GM19324 (cell line): ENCODE results near the gene MAGED2.
"Not testable (repeated sequence)": the region's sequence is repeated elsewhere in the genome, so short reads cannot be mapped to it uniquely, and the experiment has no call there.

ENCODE experiments used
- ATAC-seq: cut with Tn5 transposase; IDR thresholded peaks from one replicate; pipeline ENCODE4 v1.9.1; 2021; ENCODE audit warnings: mild to moderate bottlenecking, moderate library complexity; ENCODE audit not compliant: unreplicated experiment, low FRiP score

The MAGED2 gene

GRCh38 chrX:54818221-54818620, 10.7 kb downstream of the MAGED2 start:
- no peak for ATAC-seq

GRCh38 chrX:54819201-54819600, 11.7 kb downstream of the MAGED2 start:
- no peak for ATAC-seq

- no peak for ATAC-seq
Measured at GRCh38 chrX:54820737-54821136, 13.2 kb downstream of the MAGED2 start.

GRCh38 chrX:54821310-54821709, 13.8 kb downstream of the MAGED2 start:
- ATAC-seq = no peak

- no peak for ATAC-seq
Measured at GRCh38 chrX:54824195-54824594, 16.6 kb downstream of the MAGED2 start.

GRCh38 chrX:54824722-54825121, 17.2 kb downstream of the MAGED2 start:
- no peak for ATAC-seq

- ATAC-seq = no peak
Measured at GRCh38 chrX:54825716-54826438, 18.3 kb downstream of the MAGED2 start.

- ATAC-seq = no peak
Measured at GRCh38 chrX:54826598-54826997, 19.1 kb downstream of the MAGED2 start.

GRCh38 chrX:54838583-54838982, 31.0 kb downstream of the MAGED2 start:
- ATAC-seq = no peak

- not testable (repeated sequence) for ATAC-seq
Measured at GRCh38 chrX:54841184-54841874, 33.8 kb downstream of the MAGED2 start.

GRCh38 chrX:54842607-54843006, 35.1 kb downstream of the MAGED2 start:
- no peak for ATAC-seq

GRCh38 chrX:54843050-54843449, 35.5 kb downstream of the MAGED2 start:
- no peak for ATAC-seq

- not testable (repeated sequence) for ATAC-seq
Measured at GRCh38 chrX:54847700-54848099, 40.2 kb downstream of the MAGED2 start.

- no peak for ATAC-seq
Measured at GRCh38 chrX:54865208-54865607, 57.7 kb downstream of the MAGED2 start.
